ENCODE data around the gene UBR3. TPM values are rescaled to one million over a fixed set of nuclear protein-coding genes. Genes with fewer than 3 reads are reported as not detected.
"Not testable (repeated sequence)": the region's sequence is repeated elsewhere in the genome, so short reads cannot be mapped to it uniquely, and the experiment has no call there.

The UBR3 gene
- total RNA-seq, 1 experiment from 2014 or later: 30.0 TPM

- no peak for DNase-seq (ENCODE audit: unreplicated experiment)
- Mint-ChIP-seq H3K9me3 (ENCODE audit: unreplicated experiment) (no peaks in the 10 kb centered on the region), H3K27ac (ENCODE audit: low read depth, unreplicated experiment) (no peak overlapping the region), H3K4me3 (ENCODE audit: unreplicated experiment) (no peak overlapping the region), H3K27me3 (ENCODE audit: insufficient read depth, unreplicated experiment) (no peaks in the 10 kb centered on the region), H3K4me1 (ENCODE audit: insufficient read depth, unreplicated experiment) (peaks cover 10% of the 10 kb centered on the region), H3K36me3 (ENCODE audit: insufficient read depth, unreplicated experiment) (no peaks in the 10 kb centered on the region)
- CTCF ChIA-PET: no interaction called here
- intact Hi-C loops (cut with micrococcal nuclease): no loop called here
- no peak for TF ChIP-seq CTCF (IDR thresholded peaks at IDR 0.05; ENCODE audit: unreplicated experiment)
- POLR2A ChIA-PET: interaction anchor here (0.8 kb wide), 1 partner anchor 34 kb away, joined by 3 read pairs; no protein-coding TSS in a partner anchor
- no TSS peak for BruUV-seq (replicated peaks)
Observed at GRCh38 chr2:170121689-170122088, 294.4 kb downstream of the UBR3 start.

GRCh38 chr2:170122883-170123547 is 295.8 kb downstream of the UBR3 start:
- Mint-ChIP-seq H3K4me1 (ENCODE audit: insufficient read depth, unreplicated experiment) (peaks cover 10% of the 10 kb centered on the region), H3K27me3 (ENCODE audit: insufficient read depth, unreplicated experiment) (no peaks in the 10 kb centered on the region), H3K36me3 (ENCODE audit: insufficient read depth, unreplicated experiment) (no peaks in the 10 kb centered on the region), H3K27ac (ENCODE audit: low read depth, unreplicated experiment) (no peak overlapping the region), H3K4me3 (ENCODE audit: unreplicated experiment) (no peak overlapping the region), H3K9me3 (ENCODE audit: unreplicated experiment) (no peaks in the 10 kb centered on the region)
- ChIA-PET CTCF (no interaction called here), POLR2A (no interaction called here)
- intact Hi-C loops (cut with micrococcal nuclease): no loop called here
- peak; percentile 56 for DNase-seq (ENCODE audit: unreplicated experiment)
- BruUV-seq (replicated peaks): no TSS peak
- no peak for TF ChIP-seq CTCF (IDR thresholded peaks at IDR 0.05; ENCODE audit: unreplicated experiment)

GRCh38 chr2:170123593-170123992 is 296.3 kb downstream of the UBR3 start:
- CTCF ChIA-PET: no interaction called here
- POLR2A ChIA-PET: no interaction called here
- DNase-seq (ENCODE audit: unreplicated experiment): no peak
- Mint-ChIP-seq H3K4me3 (ENCODE audit: unreplicated experiment) (no peak overlapping the region), H3K27me3 (ENCODE audit: insufficient read depth, unreplicated experiment) (no peaks in the 10 kb centered on the region), H3K27ac (ENCODE audit: low read depth, unreplicated experiment) (no peak overlapping the region), H3K9me3 (ENCODE audit: unreplicated experiment) (no peaks in the 10 kb centered on the region), H3K36me3 (ENCODE audit: insufficient read depth, unreplicated experiment) (no peaks in the 10 kb centered on the region), H3K4me1 (ENCODE audit: insufficient read depth, unreplicated experiment) (peaks cover 10% of the 10 kb centered on the region)
- BruUV-seq (replicated peaks): no TSS peak
- TF ChIP-seq CTCF (IDR thresholded peaks at IDR 0.05; ENCODE audit: unreplicated experiment): no peak
- intact Hi-C loops (cut with micrococcal nuclease): no loop called here

GRCh38 chr2:170126138-170126728 is 299.0 kb downstream of the UBR3 start:
- intact Hi-C loops (cut with micrococcal nuclease): not testable (repeated sequence)
- POLR2A ChIA-PET: interaction anchor here (0.6 to 1.0 kb wide), 3 partner anchors 22 to 123 kb away, joined by 3 read pairs; no protein-coding TSS in a partner anchor

More at GRCh38 chr2:170126138-170126728, 299.0 kb downstream of the UBR3 start:
- H3K27ac Mint-ChIP-seq (ENCODE audit: low read depth, unreplicated experiment); DNase-seq (ENCODE audit: unreplicated experiment); H3K36me3 Mint-ChIP-seq (ENCODE audit: insufficient read depth, unreplicated experiment); H3K27me3 Mint-ChIP-seq (ENCODE audit: insufficient read depth, unreplicated experiment); BruUV-seq (replicated peaks); H3K4me3 Mint-ChIP-seq (ENCODE audit: unreplicated experiment): not testable (repeated sequence)
- H3K4me1 Mint-ChIP-seq (ENCODE audit: insufficient read depth, unreplicated experiment): peaks cover 10% of the 10 kb centered on the region
- peaks cover 16% of the 10 kb centered on the region for H3K9me3 Mint-ChIP-seq (ENCODE audit: unreplicated experiment)
- CTCF ChIA-PET: interaction anchor here (0.6 to 1.9 kb wide), 2 partner anchors 17 to 197 kb away, joined by 4 to 5 read pairs; no protein-coding TSS in a partner anchor

Other genes with a start within 250 kb of the UBR3 start
- 64.7 and 80.2 TPM in 2 replicates for gene PPIG, start 243.1 kb upstream of the UBR3 start, total RNA-seq (2022)
- not detected in 2 replicates for gene CFAP210, start 133.0 kb upstream of the UBR3 start, total RNA-seq (2022)
- gene PHOSPHO2, start 133.0 kb upstream of the UBR3 start, total RNA-seq (2022): 5.4 and 6.0 TPM in 2 replicates
- gene KLHL23, start 93.6 kb upstream of the UBR3 start, total RNA-seq (2022): 4.6 and 6.1 TPM in 2 replicates
- 98.0 and 113 TPM in 2 replicates for gene SSB, start 28.6 kb upstream of the UBR3 start, total RNA-seq (2022)
- 68.0 and 109 TPM in 2 replicates for gene METTL5, start 2.5 kb upstream of the UBR3 start, total RNA-seq (2022)

Data from MCF 10A (cell line).